GM03348 (cell line): Measurements from ENCODE around the gene ABCC1.

Source experiments
- DNase-seq: peaks from one replicate; pipeline ENCODE4 v3.0.0; 2012; ENCODE audit warnings: low spot score

ABCC1 gene

DNA sequence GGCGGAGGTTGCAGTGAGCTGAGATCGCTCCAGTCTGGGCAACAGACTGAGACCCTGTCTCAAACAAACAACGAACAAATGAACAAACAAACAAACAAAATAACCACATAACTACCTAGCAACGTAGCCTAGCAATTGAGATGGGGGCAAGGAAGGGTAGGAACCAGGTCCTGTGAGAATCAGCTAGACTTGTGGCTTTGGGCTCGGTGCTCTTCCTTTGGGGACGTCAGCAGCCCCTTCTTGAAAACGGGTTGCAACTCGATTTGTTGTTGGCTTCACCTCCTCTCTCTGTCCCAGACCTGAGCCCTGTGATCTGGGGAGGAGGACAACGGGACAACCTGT is 72.2 kb downstream of the ABCC1 start:
- no peak for DNase-seq

DNA sequence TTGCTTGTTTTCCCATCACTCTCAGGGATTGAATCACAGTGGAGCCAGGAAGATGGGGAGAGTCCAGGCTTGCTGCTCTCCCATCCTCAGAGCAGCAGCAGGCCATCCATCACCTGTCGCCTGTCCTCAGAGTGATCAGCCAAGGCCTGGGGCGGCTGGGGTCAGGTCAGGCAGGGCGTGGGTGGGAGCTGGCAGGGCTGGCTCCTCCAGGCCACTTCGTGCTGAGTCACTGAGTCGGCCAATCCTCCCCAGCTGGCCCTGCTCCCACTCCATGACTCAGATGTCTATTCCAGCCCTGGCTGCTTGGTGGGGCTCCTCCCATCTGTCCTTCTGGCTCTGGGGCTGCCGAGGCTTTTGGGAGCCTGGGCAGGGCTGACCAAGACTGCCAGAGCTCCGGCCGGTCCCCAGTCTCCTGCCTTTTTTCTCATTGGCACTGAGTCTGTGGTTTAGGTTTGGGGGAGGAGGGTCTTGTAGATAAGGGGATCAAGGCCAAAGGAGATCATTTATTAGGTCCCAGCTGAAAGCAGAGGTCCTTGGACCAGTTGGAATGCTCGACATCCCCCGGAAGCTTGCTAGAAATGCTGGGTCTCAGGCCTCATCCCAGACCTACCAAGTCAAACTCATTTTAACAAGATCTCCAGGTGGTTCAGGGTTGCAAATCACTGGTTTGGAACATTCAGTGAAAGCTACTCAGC is 72.7 kb downstream of the ABCC1 start:
- peak; percentile 97 for DNase-seq

DNA sequence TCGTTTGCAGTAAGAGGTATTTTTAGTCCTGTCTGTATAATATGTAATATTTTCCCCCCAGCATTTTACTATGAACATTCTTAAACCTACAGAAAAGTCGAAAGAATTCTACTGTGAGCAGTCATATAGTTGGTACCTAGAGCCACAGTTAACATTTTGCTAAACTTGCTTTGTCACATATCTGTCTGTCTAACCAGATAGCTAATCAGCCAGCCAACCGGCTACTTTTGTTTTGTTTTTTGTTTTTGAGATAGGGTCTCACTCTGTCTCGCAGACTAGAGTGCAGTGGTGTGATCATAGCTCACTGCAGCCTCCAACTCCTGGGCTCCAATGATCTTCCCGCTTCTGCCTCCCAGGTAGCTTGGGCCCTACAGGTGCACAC is 73.3 kb downstream of the ABCC1 start:
- DNase-seq, result no peak

DNA sequence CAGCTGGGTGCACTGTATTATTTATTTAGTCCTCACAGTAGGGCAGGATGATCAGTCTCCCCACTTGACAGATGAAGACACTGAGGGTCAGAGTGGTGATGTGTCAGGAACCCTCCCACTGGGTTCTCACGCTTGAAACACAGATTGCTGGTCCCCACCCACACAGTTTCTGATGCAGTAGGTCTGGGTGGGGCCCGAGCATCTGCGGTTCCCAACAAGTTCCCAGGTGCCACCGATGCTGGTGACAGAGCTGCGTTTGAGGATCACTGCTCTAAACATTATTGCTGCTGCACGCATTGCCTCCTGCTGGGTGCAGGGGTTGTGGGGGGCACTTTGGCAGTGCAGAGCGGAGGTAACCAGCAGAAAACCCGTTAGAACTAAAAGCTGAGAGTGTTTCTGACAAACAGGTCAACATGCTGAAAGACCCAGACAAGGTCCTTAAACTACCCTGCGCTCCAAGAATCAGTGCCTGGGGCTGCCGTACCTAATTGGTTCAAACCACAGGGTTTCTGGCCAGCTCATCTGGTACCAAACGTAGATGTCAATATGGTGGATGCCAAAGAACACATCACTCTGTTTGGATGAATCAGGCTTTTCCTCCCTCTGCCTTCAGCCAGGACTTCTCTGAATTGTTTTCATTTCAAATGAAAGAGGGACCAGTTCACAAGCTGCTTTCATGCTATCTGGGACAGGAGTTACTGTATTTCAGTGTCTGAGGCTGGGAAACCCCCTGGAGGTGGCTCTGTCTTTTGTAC is 76.0 kb downstream of the ABCC1 start:
- peak; percentile 84 for DNase-seq

DNA sequence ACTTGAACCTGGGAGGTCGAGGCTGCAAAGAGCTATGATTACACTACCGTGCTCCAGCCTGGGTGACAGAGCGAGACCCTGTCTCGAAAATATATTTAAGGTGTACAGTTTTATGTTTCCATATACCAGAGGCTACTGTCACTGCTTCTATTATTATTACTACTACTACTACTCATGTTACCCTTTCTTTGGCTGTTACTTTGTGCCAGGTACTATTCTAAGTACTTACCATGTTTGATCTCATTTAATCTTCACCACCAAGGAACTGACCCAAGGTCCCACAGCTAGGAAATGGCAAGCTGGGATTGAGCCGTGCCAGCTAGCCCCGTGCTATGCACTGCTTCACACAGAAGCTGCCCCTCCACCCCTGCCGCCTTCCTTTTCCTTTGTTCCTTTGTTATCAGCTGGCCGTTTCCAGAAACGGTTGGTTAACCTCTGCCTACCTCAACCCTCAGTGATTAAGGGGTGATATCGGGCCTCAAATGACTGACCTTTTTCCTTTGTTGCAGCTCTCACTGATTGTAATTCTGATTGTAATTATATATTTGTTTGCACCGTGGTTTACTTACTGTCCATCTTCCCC is 78.4 kb downstream of the ABCC1 start:
- no peak for DNase-seq

DNA sequence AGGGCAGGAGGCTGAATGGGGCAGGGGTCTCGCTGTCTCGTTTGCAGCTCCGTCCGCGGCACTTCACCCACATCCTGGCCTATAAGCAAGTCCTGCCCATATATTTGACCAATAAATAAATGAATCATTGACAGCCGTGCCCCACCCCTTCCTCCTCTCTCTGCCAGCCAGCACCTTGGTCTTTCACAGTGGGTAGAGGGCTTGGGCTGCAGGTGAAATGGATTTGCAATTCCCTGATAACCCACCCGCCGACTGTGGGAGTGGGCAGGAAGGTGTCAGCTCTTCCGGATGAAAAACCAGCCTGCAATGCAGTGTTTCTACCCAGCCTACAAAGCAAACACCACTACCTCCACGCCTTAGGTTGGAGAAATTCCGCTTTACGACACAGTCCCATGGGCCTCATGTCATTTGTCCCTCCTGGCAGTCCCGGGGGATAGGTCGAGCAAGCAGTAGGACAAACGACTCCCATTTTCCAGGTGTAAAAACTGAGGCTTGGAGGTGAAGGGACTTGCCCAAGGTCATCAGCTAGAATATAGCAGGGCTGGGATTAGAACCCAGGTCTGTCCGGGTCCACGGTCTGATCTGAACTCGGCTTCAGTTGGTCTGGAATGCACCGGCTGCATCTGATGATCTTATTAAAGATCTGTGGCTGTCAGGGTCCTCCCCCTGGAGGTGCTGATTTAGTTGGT is 79.0 kb downstream of the ABCC1 start:
- no peak for DNase-seq

DNA sequence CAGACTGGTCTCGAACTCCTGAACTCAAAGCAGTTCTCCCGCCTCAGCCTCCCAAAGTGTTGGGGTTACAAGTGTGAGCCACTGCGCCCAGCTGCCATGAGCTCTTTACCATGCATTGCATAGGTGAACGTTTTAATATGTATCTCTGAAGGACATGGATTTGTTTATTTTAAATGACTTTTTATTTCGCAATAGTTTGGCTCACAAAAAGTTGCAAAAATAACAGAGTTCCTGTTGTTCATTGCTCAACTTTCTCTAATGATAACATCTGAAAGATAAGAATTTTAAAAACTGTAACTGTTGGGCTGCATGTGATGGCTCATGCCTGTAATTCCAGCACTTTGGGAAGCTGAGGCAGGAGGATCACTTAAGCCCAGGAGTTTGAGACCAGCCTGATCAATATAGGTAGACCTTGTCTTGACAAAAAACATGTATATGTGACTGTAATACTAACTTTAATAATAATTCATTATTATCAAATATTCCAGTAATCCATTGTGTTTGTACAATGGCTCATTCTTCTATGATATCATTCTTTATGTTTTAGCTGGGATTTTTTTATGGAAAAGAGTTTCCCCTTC is 80.1 kb downstream of the ABCC1 start:
- DNase-seq, result no peak

DNA sequence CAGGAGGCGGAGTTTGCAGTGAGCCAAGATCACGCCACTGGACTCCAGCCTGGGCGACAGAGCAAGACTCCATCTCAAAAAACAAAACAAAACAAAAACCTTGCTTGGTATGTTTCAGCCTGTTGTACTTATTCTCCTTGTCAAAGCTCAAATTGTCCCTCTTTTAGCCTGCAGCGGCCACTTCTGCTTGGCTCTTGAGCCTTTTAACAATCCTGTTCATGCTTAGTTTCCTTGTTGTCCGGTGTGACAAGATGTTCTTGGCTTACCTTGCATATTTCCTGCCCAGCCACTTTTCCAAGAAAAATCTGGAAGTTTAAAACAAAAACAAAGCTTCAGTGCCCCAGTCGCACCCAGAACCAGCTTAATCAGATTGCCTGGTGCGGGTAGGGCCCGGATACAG is 81.0 kb downstream of the ABCC1 start:
- DNase-seq, result no peak

DNA sequence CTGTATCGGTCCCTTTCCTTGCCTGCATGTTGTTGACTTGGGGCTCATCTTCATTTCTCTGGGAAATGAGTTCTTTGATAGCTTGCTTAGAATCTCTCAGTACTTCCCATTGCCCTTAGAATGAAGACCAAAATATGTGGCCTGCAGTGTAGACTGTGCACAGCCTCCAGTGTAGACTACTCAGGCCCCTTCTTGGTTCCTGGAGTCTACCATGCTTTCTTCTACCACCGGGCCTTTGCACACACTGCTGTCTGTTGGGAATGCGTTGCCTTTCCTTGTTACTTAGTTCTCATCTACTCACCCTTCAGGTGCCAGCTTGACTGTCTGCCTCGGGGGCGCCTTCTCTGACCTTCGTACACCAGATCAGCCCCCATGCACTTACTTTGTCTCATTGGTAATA is 82.0 kb downstream of the ABCC1 start:
- no peak for DNase-seq

DNA sequence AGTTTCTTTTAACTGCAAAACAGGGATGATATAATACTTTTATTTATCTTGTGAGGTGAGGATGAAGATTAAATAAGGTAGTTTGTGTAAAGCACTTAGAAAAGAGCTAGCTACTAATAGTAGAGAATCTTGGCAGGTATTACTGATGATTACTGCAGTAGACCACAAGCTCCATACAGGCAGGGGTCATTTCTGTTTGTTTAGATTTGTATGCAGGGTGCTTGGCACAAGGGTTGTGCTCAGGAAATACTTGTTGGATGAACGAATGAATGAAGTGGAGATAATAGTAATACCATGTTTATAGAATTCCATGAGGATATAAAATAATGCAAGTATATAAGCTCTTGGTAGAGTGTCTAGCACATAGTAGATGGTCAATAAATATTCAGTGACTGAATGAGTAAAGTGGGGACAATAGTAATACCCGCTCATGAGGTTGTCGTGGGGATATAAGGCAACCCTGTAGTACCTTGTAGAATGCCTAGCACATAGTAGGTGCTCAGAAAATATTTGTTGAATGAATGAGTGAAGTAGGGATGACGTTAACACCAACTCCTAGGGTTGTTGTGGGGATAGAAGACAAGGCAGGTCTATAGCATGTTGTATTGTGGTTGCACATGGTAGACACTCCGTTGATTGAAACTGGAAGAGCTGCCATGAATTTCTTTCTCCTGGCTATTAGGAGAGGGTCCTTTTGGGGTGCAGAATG is 83.0 kb downstream of the ABCC1 start:
- DNase-seq, result no peak

DNA sequence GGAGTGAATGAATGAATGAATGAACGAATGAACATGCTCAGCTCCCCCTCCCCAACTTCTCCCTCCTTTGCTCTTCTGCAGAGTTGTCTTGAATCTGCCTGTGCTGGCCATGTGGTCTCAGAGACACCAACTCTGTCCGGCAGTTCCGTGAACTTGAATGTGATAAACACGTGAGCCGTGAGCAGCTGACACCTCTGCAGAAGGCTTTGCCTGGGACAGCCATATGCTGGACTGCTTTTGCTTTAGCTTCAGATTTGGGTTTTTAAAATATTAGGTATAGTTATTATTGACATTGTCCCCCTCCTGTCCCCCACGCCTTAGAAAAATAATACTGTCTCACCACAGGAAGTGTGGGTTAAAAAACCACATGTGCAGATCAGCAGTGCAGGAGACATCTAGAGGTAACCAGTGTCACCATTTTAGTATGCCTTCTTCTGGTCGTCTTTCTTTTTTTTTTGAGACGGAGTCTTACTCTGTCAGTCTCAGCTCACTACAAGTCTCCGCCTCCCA is 83.8 kb downstream of the ABCC1 start:
- DNase-seq, result no peak

DNA sequence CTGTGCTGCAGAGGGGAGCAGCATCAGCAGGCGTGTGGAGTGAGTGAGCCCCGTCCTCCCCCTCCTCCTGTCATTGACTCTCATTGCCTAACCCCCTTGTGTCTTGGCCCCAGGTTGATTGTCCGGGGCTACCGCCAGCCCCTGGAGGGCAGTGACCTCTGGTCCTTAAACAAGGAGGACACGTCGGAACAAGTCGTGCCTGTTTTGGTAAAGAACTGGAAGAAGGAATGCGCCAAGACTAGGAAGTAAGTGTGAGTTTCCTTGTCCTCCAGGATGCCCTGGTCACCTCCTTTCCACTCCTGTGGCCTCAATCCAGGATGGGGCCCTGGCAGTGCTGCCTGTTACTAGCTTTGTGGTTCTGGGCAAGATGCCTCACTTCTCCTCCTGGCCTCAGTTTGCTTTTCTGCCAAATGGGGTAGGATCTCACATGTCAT is 87.0 kb downstream of the ABCC1 start:
- no peak for DNase-seq

DNA sequence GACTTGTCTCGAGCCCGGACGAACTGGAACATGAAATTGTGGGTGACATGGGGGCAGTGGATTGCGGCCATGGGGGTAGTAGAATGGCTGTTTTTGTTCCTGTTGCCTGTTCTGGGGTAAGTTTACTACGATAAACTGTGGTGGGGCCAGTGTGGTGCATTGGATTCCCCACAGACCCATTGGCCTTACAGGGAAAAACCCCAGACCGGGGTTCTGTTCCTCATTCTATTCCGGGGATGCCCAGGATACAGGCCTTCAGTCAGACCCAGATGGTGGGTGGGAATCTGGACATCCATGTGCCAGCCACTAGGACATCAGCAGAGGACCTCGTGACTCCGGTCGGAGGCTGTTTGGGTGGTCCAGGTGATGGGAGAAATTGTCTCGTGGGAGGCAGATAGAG is 88.1 kb downstream of the ABCC1 start:
- no peak for DNase-seq

DNA sequence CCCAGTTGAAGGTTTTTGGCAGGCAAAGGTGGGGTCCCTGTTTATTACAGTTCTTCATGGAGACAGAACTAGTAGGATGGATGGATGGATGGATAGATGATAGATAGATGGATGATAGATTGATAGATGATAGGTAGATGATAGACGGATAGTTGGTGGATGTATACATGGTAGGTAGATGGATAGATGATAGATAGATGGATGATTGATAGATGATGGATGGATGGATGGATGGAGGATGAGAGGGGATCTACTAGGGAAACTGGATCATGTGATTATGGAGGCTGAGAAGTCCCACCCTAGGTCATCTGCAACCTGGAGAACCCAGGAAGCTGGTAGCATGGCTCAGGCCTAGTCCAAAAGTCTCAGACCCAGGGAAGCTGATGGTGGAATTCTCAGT is 88.6 kb downstream of the ABCC1 start:
- no peak for DNase-seq

DNA sequence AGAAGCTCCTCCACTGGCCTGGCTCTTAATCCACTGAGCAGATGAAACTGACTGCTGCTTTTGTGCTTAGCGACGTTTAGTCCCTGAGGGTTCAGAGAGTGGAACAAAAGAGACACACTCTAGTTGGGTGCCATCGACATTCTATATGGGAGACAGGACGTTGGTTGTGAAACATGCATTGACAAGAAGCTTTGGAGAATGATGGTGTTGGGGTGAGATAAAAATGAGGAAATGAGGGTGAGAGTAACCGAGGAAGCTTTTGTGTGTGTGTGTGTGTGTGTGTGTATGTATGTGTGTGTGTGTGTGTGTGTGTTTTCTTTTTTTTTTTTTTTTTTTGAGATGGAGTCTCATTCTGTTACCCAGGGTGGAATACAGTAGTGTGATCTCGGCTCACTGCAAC is 89.5 kb downstream of the ABCC1 start:
- DNase-seq, result no peak

DNA sequence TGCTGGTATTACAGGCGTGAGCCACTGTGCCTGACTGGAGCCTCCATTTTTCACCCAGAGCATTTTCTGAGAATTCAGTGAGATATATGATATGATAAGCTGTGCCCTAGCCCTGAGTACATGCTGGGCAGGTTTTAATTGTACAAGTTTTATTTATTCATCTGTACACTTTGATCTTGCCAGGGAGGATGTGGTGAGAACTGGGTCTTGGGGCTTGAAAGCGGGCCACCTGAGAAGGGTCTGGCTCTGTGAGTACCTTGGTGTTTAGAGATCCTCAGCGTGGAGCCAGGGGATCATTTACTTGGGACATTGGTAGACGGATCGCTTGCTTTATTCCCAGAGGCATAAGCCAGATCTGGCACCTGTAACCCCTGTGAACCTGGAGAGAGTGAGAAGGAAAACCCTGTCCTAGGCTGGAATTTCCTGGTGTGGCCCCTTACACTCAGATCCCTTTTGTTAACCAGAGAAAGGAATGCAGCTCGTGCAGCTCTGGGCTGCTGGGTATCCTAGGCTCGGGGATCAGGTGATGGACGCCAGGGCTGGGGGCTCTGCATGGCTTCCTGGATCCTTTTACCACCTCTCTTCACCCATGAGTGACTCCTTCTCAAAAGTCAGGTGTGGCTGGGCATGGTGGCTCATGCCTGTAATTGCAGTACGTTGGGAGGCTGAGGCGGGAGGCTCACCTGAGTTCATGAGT is 91.9 kb downstream of the ABCC1 start:
- DNase-seq, result no peak

DNA sequence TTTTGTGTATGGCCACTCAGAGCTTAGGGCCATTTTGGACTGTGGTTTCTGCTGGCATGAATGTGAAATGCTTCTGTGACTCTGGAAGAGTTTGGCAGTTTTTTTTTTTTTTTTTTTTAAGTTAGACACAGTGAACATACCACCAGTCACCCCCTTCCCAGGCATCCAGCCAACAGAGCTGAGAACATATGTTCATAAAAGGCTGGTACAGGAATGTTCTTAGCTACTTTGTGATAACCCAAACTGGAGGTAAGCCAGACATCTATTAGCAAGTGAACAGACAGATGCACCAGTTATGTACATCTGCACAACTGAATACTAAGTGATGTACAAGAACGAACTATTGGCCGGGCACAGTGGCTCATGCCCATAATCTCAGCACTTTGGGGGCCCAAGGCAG is 92.7 kb downstream of the ABCC1 start:
- DNase-seq, result peak; percentile 53

DNA sequence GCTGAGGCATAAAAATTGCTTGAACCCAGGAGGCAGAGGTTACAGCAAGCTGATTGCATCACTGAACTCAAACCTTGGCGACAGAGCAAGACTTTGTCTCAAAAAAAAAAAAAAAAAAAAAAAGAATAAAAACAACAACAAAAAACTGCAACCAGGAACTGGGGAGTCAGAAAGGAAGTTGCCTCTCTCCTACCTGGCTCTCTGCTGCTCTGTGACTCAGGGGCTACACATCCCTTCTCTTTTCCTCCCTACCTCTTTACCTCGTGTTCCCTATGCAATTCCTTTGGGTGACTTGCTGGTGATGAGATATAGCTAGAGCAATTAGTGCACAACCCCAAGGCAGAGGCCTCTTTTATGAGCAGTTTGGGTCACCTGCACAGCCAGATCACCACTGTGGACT is 95.9 kb downstream of the ABCC1 start:
- no peak for DNase-seq

DNA sequence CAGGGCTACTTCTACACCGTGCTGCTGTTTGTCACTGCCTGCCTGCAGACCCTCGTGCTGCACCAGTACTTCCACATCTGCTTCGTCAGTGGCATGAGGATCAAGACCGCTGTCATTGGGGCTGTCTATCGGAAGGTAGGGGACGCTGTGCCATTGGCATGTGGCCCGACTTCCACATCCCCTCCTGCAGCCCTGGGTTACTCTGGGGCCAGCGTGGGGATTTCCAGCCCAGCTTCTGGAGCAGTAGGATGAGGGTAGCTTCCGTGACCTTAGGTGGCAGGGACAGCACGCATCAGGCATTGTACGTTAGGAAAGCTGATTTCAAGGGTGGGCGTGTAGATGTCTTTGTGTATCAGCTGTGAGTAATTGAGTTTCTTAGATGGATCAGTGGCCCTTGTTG is 96.5 kb downstream of the ABCC1 start:
- DNase-seq, result no peak

DNA sequence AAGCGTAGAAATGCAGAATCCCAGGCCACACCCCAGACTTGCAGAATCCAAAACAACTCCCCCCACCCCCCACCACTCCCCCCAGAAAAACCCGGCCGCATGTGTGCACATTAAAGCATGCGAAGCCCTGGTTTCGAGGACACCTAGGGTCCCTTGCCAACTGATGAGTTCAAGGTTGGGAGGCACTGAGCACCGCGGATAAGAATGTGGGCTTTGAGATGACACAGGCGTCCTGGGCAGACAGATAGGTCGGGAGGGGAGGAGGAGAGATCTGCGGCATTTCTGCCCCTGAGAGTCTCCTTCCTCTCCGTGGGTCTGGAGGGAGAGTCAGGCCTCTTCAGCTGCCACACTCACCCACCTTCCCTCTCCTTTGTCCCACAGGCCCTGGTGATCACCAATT is 98.3 kb downstream of the ABCC1 start:
- DNase-seq, result no peak

DNA sequence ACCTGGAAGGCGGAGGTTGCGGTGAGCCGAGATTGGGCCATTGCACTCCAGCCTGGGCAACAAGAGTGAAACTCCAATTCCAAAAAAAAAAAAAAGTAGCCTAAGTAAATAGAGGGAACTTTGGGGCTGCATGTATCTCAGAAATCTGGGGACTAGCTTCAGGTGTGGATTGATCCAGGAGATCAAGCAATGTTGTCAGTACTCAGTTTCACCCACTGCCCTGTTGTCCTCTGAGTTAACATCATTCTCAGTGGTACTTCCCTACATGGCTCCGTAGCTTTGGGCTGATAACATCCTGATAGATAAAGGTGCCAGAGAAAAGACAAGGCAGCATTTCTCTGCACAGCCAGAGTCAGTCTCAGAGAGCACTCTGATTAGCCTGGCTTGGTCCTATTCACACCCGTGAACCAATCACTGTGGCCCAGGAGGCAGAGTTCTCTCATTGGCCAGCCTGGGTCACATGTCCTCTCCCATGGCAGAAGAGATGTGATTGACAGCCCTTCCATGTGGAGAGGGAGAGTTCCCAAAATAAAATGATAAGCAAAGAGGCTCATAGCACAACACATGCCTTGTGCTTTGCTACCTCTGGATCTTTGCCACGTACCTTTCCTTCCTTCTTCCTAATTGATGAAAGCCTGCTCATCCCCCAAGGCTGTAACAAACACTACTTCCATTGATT is 99.6 kb downstream of the ABCC1 start:
- DNase-seq, result no peak
